Stromal cell of bone marrow (primary cell): ENCODE results near the gene CCDC90B.
"Not testable (repeated sequence)": the region's sequence is repeated elsewhere in the genome, so short reads cannot be mapped to it uniquely, and the experiment has no call there.

Experiments used
- DNase-seq: peaks from one replicate; pipeline ENCODE4 v3.0.0-alpha.2; 2012; ENCODE audit warnings: low read depth

Gene CCDC90B

DNA sequence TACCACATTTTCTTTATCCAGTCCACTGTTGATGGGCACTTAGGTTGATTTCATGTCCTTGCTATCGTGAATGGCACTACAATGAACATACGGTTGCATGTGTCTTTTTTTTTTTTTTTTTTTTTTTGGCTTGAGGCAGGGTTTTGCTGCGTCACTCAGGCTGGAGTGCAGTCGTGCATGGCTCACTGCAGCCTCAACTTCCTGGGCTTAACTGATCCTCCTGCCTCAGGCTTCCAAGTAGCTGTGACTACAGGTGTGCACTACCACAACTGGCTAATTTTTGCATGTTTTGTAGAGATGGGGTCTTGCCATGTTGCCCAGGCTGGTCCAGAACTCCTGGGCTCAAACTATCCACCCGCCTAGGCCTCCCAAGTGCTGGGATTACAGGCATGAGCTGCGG is 1.5 kb upstream of the CCDC90B start:
- no peak for DNase-seq

DNA sequence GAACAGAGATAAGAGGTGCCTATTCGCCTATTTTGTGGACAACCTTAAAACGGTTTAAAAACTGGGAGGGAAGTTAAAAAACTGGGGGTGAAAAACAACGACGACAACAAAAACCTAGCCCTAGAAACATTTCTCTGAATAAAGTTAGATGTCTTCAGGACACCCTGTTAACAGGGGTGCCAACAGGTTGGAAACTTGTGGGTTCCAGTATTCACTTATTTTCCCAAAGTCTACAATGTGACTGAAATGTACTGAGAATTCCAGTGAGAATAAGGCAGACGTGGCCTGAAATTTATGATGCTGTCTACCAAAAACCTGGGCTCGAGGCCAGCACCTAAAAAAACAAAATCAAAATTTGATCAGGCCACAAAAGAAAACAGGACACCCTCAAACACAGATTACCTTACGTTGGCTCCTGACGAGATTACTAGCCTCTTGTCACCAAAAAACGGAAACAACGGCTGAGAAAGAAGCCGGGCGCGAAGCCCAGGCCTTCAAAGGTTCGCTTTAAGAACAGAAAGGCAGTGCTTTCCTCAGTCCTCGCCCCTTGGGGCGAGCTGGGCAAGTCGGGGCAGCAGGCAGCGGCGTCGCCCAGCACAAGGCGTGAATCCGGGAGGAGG is 906 bp downstream of the CCDC90B start:
- DNase-seq: no peak

DNA sequence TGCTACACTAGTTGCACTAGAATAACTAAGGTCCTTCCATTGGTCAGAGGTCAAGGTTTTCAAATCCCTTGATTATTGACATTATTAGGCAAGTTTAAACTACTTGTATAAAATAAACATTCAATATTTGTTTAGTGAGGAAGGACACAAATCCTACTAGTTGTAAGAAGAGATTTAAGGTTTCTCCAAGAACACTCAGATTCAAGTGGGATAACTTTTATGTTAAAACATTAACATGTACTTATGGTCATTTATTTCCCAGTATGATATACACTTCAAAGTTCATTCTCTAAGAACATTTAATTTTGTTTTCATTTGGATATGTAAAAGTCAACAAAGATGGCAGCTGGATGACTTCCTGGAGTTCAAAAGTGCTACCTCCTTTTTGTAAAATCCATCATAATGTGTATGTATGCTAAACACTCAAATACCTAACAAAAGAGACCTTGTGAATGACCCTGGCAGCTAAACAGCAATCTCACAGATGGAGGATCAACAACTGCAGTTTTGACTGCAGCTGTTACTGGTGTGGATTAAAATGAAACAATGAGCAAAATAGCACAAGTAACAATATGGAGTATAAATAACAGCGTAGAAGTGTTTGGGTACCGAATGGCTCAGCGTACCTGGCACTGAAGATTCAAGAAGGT is 1.5 kb downstream of the CCDC90B start:
- no peak for DNase-seq

DNA sequence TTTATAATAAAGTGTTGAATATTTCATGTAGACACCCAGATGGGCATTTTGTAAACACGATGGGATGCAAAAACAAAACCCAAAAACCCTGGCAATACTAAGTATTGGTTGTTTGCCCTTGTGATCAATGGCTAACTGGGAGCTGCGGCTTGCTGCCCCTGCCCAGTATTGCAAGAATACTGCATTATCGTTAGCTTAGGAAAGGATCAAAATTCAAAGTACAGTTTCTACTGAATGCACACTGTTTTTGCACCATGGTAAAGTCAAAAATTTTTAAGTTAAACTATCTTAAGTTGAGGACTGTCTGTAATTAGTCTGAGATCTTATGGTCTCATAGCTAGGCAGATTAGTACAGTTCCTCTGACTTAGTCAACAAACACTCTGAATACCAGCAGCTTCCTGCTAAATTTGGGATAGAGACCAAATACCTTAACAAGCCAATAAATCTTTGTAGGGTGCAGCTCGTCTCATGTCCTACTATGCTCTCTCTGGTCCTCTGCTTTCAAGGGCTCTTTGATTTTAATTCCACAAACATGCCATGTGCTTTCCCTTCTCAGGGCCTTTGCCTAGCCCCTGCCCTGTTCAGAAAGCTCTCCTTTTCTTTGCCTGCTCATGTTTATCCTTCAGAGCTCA is 4.0 kb downstream of the CCDC90B start:
- DNase-seq: no peak

DNA sequence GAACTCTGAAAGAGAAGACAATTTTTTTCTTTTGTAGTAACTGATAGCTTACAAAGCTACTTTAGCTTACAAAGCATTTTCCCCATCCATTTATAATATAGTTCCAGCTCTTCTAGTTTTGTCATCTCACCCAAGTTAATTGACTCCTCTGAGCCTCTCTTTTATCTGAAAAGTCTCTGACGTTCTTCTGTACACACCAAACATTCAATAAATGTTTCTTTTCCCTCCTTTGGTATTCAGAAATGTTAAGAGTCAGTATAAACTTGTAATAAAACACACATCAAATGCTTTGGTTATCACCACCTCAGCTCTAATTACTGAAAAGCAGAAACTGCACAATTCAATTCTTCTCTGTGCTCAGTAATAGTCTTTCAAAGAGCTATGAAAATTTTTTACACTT is 5.9 kb downstream of the CCDC90B start:
- DNase-seq: no peak

DNA sequence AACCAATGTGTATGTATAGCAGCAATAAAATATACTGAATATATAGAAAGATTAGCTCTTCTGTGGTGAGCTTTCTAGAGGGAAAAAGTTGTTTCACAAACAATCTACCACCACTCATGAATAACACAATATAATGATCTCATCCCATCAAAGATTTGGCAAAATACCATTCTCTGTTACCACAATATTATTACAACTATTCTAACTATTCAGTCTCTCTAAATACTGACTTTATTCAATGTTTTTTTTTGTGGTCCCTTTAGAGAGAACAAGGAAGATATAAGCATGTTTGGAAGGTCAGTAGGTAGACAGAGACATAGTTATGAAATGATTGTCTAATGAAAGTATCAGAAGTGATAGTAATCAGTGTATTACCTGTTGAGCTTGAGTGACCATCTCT is 7.8 kb downstream of the CCDC90B start:
- no peak for DNase-seq

DNA sequence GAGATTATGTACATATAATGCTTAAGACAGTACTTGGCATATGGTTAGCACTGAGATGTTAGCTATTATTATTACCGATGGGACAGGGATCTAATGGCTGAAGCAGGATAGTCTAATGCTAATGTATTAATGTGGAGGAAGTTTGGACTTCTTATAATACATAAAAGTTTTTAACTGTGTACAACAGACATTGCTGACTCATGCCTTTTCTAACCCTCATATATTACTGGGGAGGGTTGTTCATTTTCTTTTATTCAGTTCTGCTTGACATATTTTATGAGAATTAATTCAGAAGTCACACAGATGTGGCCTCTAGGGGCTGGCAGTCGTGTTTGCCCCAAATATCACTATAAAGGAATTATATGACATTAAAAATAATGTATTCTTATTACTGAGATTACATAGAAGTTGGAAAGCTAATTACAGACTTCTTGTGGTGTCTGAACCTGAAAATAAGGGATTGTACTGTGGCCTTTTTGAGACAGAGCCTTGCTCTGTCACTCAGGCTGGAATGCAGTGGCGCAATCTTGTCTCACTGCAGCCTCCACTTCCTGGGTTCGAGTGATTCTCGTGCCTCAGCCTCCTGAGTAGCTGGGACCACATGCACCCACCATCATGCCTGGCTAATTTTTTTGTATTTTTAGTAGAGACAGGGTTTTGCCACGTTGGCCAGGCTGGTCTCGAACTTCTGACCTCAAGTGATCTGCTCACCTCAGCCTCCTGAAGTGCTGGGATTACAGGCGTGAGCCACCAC is 10.1 kb downstream of the CCDC90B start:
- DNase-seq: no peak

DNA sequence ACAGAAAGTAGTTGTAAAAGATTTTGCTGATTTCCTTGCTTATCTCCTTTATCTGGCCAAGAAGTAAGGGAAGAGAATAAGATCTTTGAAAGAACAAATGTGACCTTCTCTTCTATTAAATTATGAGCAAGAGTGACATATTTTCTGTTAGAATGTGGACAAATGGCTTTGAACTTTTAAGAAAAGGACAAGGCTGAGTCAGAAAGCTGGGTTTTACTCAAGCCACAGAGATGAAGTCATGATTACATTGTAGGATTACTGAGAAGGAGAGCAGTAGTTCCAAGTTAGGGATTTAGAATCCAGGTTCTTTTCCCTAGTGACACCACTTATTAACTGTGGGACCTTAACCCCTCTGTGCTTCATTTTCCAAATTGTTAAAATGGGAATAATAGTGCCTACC is 13.5 kb downstream of the CCDC90B start:
- DNase-seq: peak; percentile 65

DNA sequence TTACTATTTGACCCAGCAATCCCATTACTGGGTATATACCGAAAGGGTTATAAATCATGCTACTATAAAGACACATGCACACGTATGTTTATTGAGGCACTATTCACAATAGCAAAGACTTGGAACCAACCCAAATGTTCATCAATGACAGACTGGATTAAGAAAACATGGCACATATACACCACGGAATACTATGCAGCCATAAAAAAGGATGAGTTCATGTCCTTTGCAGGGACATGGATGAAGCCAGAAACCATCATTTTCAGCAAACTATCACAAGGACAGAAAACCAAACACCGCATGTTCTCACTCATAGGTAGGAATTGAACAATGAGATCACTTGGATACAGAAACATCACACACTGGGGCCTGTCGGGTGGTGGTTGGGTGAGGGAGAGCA is 14.4 kb downstream of the CCDC90B start:
- not testable (repeated sequence) for DNase-seq

DNA sequence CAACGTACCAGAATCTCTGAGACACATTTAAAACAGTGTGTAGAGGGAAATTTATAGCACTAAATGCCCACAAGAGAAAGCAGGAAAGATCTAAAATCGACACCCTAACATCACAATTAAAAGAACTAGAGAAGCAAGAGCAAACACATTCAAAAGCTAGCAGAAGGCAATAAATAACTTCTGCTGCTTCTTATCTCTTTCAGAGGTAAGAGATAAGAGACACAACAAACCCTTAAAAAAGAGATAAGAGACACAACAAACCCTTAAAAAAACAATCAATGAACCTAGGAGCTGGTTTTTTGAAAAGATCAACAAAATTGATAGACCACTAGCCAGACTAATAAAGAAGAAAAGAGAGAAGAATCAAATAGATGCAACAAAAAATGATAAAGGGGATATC is 17.1 kb downstream of the CCDC90B start:
- DNase-seq: not testable (repeated sequence)

DNA sequence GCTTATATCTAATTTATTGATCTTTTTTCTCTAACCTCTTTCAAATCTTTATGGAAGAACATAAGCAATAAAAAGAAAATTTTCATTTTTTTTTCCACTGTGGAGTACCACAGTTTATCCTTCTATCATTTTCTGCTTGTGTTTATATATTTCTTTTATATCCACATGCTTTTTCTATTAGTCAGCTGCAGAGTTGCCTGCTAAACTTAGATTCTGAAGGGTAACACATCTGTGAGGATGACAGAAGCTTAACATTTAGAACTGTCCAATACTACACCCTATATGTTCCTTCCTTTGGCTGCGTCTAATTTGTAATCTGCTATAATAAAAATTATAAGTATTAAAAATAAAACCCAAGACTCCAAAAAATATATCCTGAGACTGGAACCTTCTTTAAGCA is 20.8 kb downstream of the CCDC90B start:
- no peak for DNase-seq

DNA sequence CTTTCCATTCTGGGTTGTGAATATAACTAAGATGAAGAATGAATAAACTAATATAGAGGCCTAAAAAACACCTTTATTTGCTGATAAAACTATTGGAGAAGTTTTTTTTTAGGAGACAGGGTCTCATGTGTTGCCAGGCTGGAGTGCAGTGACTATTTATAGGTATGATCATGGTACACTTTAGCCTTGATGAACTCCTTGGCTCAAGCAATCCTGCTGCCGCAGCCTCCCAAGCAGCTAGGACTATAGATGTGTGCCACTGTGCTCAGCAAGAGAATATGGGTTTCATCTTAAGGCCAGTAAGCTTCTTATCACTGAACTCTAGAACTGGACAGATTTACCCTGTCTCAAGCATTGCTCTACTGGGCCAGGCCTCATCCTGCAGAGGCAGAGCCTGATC is 26.6 kb downstream of the CCDC90B start:
- DNase-seq: no peak

DNA sequence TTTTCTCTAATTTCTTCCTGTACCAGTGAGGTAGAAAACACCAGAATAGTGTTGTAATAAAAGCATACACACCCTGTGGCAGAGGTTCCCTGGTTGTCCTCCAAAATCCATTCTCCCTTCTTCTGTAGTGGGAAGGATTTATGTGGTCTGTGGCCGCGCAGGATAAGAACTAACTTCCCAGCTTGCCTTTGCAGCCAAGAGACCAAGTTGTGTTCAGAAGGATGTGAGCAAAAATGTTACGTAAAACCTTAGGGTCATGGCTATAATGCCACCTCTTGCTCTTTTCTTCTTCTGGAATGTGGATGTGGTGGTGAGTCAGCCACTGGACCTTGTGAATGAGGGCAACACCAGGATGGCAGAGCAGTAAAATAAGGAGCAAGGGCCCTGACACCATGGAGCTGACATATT is 28.4 kb downstream of the CCDC90B start:
- peak; percentile 82 for DNase-seq

DNA sequence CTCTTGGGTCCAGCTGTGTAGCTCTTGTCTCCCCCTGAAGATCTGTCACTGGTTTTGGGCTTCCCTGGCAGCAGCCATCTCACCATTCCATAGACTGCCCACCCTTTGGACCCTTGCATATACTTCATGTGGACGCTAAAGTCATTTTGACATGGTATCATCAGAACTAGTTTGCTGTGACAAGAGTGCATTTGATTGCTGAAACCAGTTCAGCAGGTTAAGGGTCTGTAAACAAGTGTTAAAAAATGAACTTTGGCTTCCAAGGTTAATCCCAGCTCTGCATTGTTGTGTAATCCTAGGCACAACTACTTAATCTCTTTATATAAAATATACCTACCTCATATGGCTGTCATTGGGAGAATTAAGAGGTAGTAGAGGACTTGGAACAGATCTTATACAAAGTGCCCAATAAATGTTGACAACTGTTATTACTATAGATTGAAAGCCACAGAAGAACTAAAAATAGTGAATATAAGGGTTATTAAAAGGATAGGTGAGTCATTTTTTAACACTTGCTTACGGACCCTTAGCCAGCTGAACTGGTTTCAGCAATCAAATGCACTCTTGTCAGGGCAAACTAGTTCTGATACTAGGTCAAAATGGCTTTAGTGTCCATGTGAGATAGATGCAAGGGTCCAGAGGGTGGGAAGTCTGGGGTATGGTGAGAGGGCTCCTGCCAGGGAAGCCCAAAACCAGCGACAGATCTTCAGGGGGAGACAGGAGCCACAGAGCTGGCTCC is 29.4 kb downstream of the CCDC90B start:
- DNase-seq: no peak

DNA sequence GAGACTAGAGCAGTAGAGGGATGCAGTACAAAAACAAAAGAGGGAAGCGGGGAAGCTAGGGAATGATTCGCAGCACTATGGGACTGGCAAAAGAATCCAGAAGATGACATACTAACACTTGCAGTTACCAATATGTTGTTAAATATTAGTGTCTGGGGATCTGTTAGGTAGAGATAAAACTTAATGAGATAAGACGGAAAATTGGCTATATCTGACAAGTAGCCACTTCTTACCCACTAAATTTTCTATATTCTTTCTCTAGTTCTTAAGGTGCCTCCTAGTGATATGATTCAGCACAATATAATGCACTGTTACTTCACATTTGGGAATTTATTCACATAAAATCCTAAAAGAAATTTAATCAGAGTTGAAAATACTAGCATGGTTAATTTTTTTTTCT is 30.8 kb downstream of the CCDC90B start:
- DNase-seq: no peak

DNA sequence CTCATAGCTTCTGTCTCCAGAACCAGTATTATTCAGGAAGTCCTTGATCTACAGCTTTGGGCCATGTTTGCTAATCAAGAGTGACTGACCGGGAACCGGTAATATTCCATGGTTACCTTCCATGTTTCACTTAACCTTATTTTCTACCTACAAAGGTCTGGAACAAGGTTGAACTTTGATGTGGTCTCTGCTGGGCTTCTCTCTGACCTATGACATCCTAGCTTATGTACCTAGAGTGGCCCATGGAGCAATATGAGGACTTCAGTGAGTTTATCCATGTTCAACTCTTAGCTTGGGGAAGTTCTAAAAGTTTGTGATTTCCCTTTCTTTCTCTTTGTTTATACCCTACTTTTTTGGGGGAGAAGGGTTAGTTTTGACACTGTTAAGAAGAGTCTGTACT is 33.2 kb downstream of the CCDC90B start:
- DNase-seq: no peak

DNA sequence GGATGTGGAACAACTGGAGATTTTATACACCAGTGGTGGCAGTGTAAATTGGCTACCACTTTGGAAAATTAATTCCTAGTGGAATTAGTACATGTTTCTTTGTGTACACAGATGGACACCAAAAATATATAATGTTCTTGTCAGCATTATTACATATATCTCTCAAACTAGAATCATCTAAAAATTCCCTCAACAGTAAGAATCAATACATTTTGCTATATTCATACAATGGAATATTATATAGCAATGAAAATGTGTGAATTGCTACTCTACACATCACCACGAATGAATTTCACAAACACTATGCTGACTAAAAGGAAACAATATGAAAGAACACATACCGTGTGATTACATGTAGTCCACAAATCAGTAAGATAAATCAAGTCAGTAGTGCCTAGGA is 33.9 kb downstream of the CCDC90B start:
- no peak for DNase-seq

DNA sequence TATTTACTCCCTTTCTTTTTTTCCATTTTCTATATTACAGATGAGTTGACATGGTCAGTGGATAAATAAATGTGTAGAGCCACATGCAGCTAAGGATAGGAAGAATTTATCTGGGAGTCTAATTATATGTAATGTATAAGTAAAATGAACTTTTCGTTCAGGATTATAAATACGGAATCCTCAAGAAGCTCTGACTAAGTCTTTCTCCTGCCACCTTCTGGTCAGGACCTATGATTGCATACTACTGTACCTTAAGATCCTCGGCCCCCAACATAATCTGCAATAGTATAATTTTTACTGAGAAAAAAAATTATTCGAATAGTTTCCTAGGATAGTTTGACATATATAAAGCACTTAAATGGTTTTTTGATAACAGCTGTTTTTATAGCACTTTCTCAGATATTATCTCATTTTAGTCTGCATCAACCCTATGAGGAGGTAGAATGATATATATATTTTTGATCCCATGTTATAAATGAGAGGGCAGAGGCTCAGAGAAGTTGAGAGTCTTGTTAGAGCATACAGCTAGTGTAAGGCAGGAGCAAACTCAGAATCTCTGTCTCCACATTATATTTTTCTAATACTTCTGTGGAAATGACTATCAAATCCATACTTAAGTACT is 36.1 kb downstream of the CCDC90B start:
- no peak for DNase-seq

DNA sequence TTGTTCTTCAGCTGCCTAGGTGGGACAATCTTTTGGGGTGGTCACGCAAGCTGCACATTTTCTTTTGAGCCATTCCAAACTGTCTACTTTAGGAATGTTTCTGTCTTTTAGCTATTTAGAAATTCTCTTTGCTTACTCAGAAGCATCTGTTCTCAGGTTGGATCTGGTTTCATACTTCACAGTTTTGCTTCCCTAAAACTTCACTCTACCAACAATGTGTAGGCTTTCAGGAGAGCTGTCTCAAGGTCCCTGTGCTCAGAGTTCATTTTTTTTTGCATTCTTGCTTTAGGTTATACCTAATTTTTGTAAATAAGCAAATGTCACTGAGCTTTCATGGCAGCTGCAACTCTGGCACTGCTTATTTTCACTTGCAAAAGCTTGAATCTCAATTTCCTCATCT is 36.7 kb downstream of the CCDC90B start:
- DNase-seq: no peak

DNA sequence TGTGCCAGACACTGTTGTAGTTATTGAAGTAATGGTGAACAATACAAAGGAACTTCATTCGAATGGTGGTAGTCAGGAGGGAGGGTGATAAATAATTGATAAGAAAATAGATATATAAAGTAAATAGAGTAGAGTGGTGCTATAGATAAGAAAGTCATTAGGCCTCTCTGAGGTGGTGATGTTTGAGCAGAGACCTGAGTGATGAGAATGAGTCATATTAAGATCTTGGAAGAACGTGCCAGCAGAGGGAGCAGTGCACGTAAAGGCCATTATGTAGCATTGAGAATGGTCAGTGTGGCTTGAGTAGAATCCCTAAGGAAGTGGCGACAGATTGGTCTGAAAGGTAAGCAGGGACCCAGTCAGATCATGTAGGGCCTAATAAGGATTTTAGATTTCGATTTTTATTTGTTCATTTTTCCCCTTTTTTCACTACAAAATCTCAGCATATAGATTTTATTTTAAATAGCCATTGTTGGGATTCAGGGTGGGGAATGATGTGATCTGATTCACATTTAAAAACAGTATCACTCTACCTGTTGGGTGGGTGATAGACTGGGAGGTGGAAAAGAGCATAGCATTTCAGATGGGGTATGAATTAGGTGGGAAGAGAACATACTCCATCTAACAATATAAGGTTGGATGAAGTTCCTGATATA is 44.7 kb downstream of the CCDC90B start:
- DNase-seq: peak; percentile 30

DNA sequence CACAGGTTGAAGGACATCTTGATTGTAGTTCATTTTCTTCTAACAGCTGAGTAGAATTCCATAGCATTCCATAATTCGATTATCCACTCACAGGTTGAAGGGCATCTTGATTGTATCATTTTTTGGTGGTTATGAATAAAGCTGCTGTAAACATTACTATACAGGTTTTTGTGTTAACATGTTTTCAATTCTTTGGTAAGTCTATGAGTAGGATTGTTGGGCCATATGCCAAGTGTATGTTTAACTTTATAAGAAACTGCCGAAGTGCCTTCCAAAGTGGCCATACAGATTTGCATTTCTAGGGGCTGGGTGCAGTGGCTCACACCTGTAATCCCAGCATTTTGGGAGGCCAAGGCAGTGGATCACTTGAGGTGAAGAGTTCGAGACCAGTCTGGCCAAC is 48.1 kb downstream of the CCDC90B start:
- no peak for DNase-seq
